ENCODE data around the gene SYNC.

DNA sequence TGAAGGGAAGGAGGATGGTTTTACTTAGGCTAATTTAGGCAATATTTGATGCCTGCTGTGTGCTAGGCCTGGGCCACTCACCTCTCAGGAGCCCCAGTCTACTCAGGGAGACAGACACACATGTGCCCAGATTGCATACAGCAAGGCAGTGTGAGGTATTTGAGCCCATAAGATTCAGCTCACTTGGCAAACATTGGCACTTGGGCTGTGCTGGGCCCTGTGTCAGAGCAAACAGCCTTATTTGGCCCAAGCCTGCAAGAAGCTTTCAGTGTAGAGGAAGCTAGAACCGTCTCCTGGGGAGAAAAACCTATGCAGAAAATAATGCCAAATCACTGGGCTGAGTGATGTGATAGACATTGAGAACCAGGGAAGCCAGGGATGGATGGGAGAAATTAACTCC, 3.9 kb upstream of the SYNC start:
- TF ChIP-seq, protein P1, sequence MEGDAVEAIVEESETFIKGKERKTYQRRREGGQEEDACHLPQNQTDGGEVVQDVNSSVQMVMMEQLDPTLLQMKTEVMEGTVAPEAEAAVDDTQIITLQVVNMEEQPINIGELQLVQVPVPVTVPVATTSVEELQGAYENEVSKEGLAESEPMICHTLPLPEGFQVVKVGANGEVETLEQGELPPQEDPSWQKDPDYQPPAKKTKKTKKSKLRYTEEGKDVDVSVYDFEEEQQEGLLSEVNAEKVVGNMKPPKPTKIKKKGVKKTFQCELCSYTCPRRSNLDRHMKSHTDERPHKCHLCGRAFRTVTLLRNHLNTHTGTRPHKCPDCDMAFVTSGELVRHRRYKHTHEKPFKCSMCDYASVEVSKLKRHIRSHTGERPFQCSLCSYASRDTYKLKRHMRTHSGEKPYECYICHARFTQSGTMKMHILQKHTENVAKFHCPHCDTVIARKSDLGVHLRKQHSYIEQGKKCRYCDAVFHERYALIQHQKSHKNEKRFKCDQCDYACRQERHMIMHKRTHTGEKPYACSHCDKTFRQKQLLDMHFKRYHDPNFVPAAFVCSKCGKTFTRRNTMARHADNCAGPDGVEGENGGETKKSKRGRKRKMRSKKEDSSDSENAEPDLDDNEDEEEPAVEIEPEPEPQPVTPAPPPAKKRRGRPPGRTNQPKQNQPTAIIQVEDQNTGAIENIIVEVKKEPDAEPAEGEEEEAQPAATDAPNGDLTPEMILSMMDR (conservative IDR thresholded peaks at IDR 0.05; ENCODE audit: low read depth in 2 of 2), result no peak
- TF ChIP-seq EZH2phosphoT487 (IDR thresholded peaks at IDR 0.05; ENCODE audit: unreplicated experiment), result no peak
- TF ChIP-seq, protein P2, sequence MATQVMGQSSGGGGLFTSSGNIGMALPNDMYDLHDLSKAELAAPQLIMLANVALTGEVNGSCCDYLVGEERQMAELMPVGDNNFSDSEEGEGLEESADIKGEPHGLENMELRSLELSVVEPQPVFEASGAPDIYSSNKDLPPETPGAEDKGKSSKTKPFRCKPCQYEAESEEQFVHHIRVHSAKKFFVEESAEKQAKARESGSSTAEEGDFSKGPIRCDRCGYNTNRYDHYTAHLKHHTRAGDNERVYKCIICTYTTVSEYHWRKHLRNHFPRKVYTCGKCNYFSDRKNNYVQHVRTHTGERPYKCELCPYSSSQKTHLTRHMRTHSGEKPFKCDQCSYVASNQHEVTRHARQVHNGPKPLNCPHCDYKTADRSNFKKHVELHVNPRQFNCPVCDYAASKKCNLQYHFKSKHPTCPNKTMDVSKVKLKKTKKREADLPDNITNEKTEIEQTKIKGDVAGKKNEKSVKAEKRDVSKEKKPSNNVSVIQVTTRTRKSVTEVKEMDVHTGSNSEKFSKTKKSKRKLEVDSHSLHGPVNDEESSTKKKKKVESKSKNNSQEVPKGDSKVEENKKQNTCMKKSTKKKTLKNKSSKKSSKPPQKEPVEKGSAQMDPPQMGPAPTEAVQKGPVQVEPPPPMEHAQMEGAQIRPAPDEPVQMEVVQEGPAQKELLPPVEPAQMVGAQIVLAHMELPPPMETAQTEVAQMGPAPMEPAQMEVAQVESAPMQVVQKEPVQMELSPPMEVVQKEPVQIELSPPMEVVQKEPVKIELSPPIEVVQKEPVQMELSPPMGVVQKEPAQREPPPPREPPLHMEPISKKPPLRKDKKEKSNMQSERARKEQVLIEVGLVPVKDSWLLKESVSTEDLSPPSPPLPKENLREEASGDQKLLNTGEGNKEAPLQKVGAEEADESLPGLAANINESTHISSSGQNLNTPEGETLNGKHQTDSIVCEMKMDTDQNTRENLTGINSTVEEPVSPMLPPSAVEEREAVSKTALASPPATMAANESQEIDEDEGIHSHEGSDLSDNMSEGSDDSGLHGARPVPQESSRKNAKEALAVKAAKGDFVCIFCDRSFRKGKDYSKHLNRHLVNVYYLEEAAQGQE (IDR thresholded peaks at IDR 0.05; ENCODE audit: unreplicated experiment), result no peak
